ENCODE data around the gene TESMIN. TPM values are rescaled to one million over a fixed set of nuclear protein-coding genes. Genes with fewer than 3 reads are reported as not detected.

TESMIN gene
- total and polyA plus RNA-seq, 2 of the 4 experiments (the other 2 are of a cell fraction) = 0.90 to 2.2 TPM

- Histone ChIP-seq H2AK5ac (ENCODE audit: low read depth, low read length) (no peak overlapping the region), H3K9me3 (ENCODE audit: control insufficient read depth, insufficient read depth, low read length) (no peaks in the 10 kb centered on the region), H3K4me2 (ENCODE audit: low read depth, low read length) (no peak overlapping the region), H4K5ac (ENCODE audit: low read depth, low read length) (no peak overlapping the region), H4K91ac (ENCODE audit: insufficient read depth, low read depth, low read length) (no peak overlapping the region), H3K27ac (ENCODE audit: insufficient read depth, low read length) (no peak overlapping the region), H3K18ac (ENCODE audit: low read depth, low read length) (no peak overlapping the region), H3K4ac (ENCODE audit: low read depth, low read length) (no peak overlapping the region), H2BK20ac (ENCODE audit: low read depth, low read length) (no peak overlapping the region), H4K8ac (ENCODE audit: low read depth in 2 of 2, low read length in 2 of 2) (no peak overlapping the region), H3K23ac (ENCODE audit: low read depth, low read length) (no peak overlapping the region), H2BK5ac (ENCODE audit: low read depth, low read length, poor library complexity, severe bottlenecking) (no peak overlapping the region), H2BK120ac (ENCODE audit: low read depth, low read length) (no peak overlapping the region), H2BK15ac (ENCODE audit: low read depth, low read length) (no peak overlapping the region), H3K4me3 (ENCODE audit: insufficient read depth, low read depth, low read length) (no peak overlapping the region), H2AK9ac (replicated peaks; ENCODE audit: low read depth, low read length, poor library complexity) (no peak overlapping the region), H3K56ac (ENCODE audit: extremely low read depth, insufficient read depth, low read length) (no peak overlapping the region), H2AFZ (replicated peaks; ENCODE audit: low read length, poor library complexity) (no peak overlapping the region), H3K79me1 (ENCODE audit: low read depth in 1 of 2, low read length in 2 of 2) (no peaks in the 10 kb centered on the region), H4K20me1 (ENCODE audit: insufficient read depth, low read length) (no peaks in the 10 kb centered on the region), H3K27me3 (ENCODE audit: control insufficient read depth, insufficient read depth, low read length) (no peaks in the 10 kb centered on the region), H3K36me3 (ENCODE audit: control insufficient read depth, insufficient read depth, low read length) (peaks cover 45% of the 10 kb centered on the region), H3K4me1 (ENCODE audit: control insufficient read depth, insufficient read depth, low read length) (no peaks in the 10 kb centered on the region), H3K9ac (ENCODE audit: low read depth, low read length) (no peak overlapping the region), H3K14ac (replicated peaks; ENCODE audit: low read depth, low read length) (no peak overlapping the region), H3K9me1 (ENCODE audit: insufficient read depth, low read length) (peaks cover 5% of the 10 kb centered on the region)
- intact Hi-C loops (cut with micrococcal nuclease) (no loop called here), in situ Hi-C loops (cut with MboI; ENCODE audit: low sequenced_read_pairs) (no loop called here), dilution Hi-C loops (cut with HindIII; ENCODE audit: low sequenced_read_pairs, unreplicated experiment) (no loop called here)
- POLR2A ChIA-PET (ENCODE audit: unreplicated experiment) = no interaction called here
- WGBS, 2 experiments (ENCODE audit: extremely low coverage in 2 of 2, insufficient read length in 1 of 2) = 86% methylated on average over 9 of the region's 12 CpGs; no CpG with 5 or more reads in 1 of the 2 experiments
- CTCF ChIA-PET = no interaction called here
- TF ChIP-seq RFX5 (IDR thresholded peaks at IDR 0.05; ENCODE audit: low read depth, low read length) = no peak
- TF ChIP-seq NFE2L2 (IDR thresholded peaks at IDR 0.05; ENCODE audit: low read depth, low read length) = no peak
- no peak for TF ChIP-seq MXI1 (IDR thresholded peaks at IDR 0.05; ENCODE audit: borderline replicate concordance, low read depth, low read length)
- TF ChIP-seq MAFK (IDR thresholded peaks at IDR 0.05; ENCODE audit: low read depth, low read length) = no peak
- no peak for TF ChIP-seq CTCF (conservative IDR thresholded peaks at IDR 0.05; ENCODE audit: low read depth, low read length)
- TF ChIP-seq FOS (IDR thresholded peaks at IDR 0.05; ENCODE audit: low read depth, low read length) = no peak
- TF ChIP-seq ELK1 (IDR thresholded peaks at IDR 0.05; ENCODE audit: borderline replicate concordance, low read depth, low read length) = no peak
- no peak for TF ChIP-seq SMC3 (IDR thresholded peaks at IDR 0.05; ENCODE audit: low read depth, low read length)
- TF ChIP-seq POLR2A (IDR thresholded peaks at IDR 0.05; ENCODE audit: low read depth, low read length) = no peak
- TF ChIP-seq BHLHE40 (IDR thresholded peaks at IDR 0.05; ENCODE audit: low read depth, low read length) = no peak
- TF ChIP-seq RCOR1 (IDR thresholded peaks at IDR 0.05; ENCODE audit: insufficient replicate concordance, low read length) = no peak
- TF ChIP-seq CHD1 (IDR thresholded peaks at IDR 0.05; ENCODE audit: low read depth, low read length) = no peak
- no peak for TF ChIP-seq RAD21 (IDR thresholded peaks at IDR 0.05; ENCODE audit: low read length)
- no peak for TF ChIP-seq USF2 (IDR thresholded peaks at IDR 0.05; ENCODE audit: low read depth, low read length)
- TF ChIP-seq MAZ (IDR thresholded peaks at IDR 0.05; ENCODE audit: borderline replicate concordance, low read depth, low read length) = no peak
- no peak for TF ChIP-seq CEBPB (IDR thresholded peaks at IDR 0.05; ENCODE audit: low read depth, low read length)
- no TSS peak for BruUV-seq (replicated peaks)
- ATAC-seq (ENCODE audit: low read depth) (no peak), DNase-seq (no peak)
Measured at GRCh38 chr11:68761801-68762200, 10.5 kb upstream of the TESMIN start.

Measured in IMR-90 (cell line).